Heart right ventricle (tissue), 16 donors: ENCODE measurements around the gene DGKQ. TPM values are rescaled to one million over a fixed set of nuclear protein-coding genes. Genes with fewer than 3 reads are reported as not detected.
A peak's percentile ranks its signal among the peaks of the same experiment; 100 is the strongest.

Experiments used
- ATAC-seq, 8 donors: fragments of 200-7000 bp; cut with Tn5 transposase; one replicate each; pipeline ENCODE4 v1.9.1; 2020; ENCODE audit warnings: mild to moderate bottlenecking in 8 of 8, moderate library complexity in 8 of 8, moderate number of reproducible peaks in 1 of 8
- DNase-seq, 2 donors: peaks; one replicate each; pipeline ENCODE4 v3.0.0-alpha.2; 2020
- H3K27ac ChIP-seq, 10 donors: fragments of 200-600 bp; sonication (generic) in 2 of 10; one replicate each; pipeline versions ENCODE4 v1.5.0 to v1.8.0; 2020 to 2022; ENCODE audit warnings: mild to moderate bottlenecking in 3 of 10
- H3K27me3 ChIP-seq, 7 donors: fragments of 200-600 bp; one replicate each; pipeline ENCODE4 v1.8.0; 2021 to 2022; ENCODE audit warnings: mild to moderate bottlenecking in 2 of 7
- H3K36me3 ChIP-seq, 9 donors: fragments of 200-600 bp; sonication (generic) in 1 of 9; one replicate each; pipeline versions ENCODE4 v1.5.0 to v1.8.0; 2020 to 2022; ENCODE audit warnings: mild to moderate bottlenecking in 2 of 9
- H3K4me1 ChIP-seq, 9 donors: fragments of 200-600 bp; sonication (generic) in 1 of 9; one replicate each; pipeline versions ENCODE4 v1.5.0 to v1.8.0; 2020 to 2022; ENCODE audit warnings: mild to moderate bottlenecking in 4 of 9
- H3K4me3 ChIP-seq, 10 donors: fragments of 200-600 bp; sonication (generic) in 2 of 10; one replicate each; pipeline versions ENCODE4 v1.5.0 to v1.8.0; 2020 to 2022; ENCODE audit warnings: mild to moderate bottlenecking in 7 of 10, moderate library complexity in 2 of 10
- H3K9me3 ChIP-seq, 11 donors: fragments of 200-600 bp in 10 of 11; sonication (generic) in 2 of 11; one replicate each; pipeline versions ENCODE4 v1.5.0 to v1.8.0; 2013 to 2022; ENCODE audit warnings: mild to moderate bottlenecking in 2 of 11, control low read depth in 1 of 11, moderate library complexity in 1 of 11
- WGBS, 2 donors: extraction: QIAGEN DNeasy Blood & Tissue Kit; methylation state at CpG; one replicate each; pipeline ENCODE4 v1.1.7; 2013; ENCODE audit warnings: inconsistent platforms in 1 of 2; 5-methylcytosine and 5-hydroxymethylcytosine counted together
- intact Hi-C, 10 donors: fragments of 100-400 bp; cut with DNase I; formaldehyde crosslinking; loops; one replicate each; pipeline versions ENCODE4 v1.11.1 to v1.14.2; 2022
- polyA plus RNA-seq, 2 donors: library from polyadenylated mRNA; stranded (reverse); fragments of 200-250 nt; gene quantifications; one replicate each; pipeline ENCODE4 v1.2.3, GENCODE V29; 2013
- total RNA-seq, 10 donors: library from RNA; stranded (reverse); fragmentation: NEBNext Ultra II Directional in 3 of 10; extraction: Animal tissue kit (Norgen Biotek cat#: 25700) in 3 of 10; gene quantifications; one replicate each; pipeline versions ENCODE4 v1.2.1 to v1.2.4, GENCODE V29; 2021 to 2023
- TF ChIP-seq, protein P1 (sequence below), 9 donors: fragments of 200-600 bp; sonication (generic) in 2 of 9; IDR thresholded peaks; one replicate each; pipeline versions ENCODE4 v1.5.0 to v1.8.0; 2021 to 2022; ENCODE audit warnings: antibody characterized with exemption in 9 of 9, mild to moderate bottlenecking in 5 of 9, moderate library complexity in 1 of 9
- donor health status: Arrhythmogenic right ventricular cardiomyopathy.
- donor health status: ischemic (EF 13 %, LVEDD 7.1; RV severe dilation, severe dysfunction).
- donor health status: healthy with polysubstance abuse.
- donor health status: DM: no; HTN: yes; CAD: no.
- donor health status: DM: no; HTN: no; CAD: no.
- donor health status: ischemic (EF 25% LVEDD 6.9; RV normal size, moderate dysfunction).
- donor health status: ischemic (EF 25% LVEDD 5.7; RV mildly dilated, moderate dysfunction).
- donor health status: healthy.
- donor health status: DM: yes; HTN: yes; CAD: no.
- donor health status: Ischemic cardiomyopathy.
- donor health status: ischemic (EF 35%, LVEDD 5.7; RV mildly dilated, moderate dysfunction).
- donor health status: nonischemic (EF 11% LVEDD 7.7; RV severe dilation, severe dysfunction).
- donor health status: DM: yes; HTN: yes; CAD: no.
- donor health status: PGD.
- donor health status: ischemic (EF 29% LVEDD 5.4; RV normal size, mild dysfunction).
- donor health status: nonischemic (EF 23%, LVEDD 6.1; RV moderate dilation, normal function).

The DGKQ gene
- total and polyA plus RNA-seq, 12 donors, result 2.8 to 5.2 (median 3.8) TPM

DNA sequence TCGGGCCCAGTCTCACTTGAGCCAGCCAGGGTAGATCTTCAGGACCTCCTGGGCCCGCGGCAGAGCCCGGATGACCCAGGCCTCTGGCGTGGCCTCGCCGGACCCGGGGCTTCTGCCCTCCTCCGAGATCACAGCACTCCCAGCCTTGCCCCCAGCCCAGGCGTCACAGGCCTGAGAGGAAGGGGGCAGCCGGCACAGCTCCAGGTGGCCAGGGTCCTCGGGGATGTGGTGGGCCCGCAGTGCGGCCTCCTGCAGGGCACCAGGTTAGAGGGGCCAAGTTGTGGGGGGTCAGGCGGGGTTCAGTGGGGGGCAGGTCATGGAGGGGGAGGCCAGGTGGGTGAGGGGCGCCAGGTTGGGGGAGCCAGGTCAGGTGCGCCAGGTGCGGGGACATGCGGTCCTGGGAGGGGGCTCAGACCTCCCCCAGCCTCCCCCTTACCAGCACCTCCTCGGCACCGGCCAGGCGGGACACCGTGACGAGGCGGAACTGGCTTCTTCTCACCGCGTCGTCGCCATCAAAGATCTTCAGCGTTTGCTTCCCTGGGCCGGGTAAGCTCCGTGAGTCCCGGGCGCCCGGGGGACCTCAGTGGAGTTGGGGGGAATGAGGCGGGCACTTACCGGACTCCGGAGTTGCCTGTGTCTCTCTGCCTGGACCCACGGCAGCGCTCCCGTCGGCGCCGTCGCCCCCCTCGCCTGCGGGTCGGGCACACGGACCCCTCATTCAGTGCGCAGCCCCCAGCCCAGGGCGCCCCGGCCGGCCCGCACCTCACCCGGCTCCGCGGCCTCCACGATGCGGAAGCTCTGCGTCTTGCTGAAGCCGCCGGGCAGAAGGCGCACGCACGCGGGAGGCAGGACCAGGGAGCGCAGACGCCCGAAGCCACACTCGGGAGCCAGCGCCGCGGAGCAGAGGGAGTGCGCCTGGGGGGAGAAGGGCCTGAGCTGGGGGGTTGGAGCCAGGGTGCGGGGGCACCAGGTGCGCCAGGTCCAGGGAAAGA, 6.0 kb downstream of the DGKQ start:
- Histone ChIP-seq H3K4me3 (peak overlapping the region in 2 of 10 donors; percentile 2 to 14), H3K27me3 (peaks cover 0 to 10% (median 0%) of the 10 kb centered on the region in 7 donors), H3K36me3 (peaks cover 0 to 40% (median 17%) of the 10 kb centered on the region in 9 donors), H3K9me3 (no peaks in the 10 kb centered on the region), H3K27ac (no peak overlapping the region), H3K4me1 (peaks cover 7 to 28% (median 13%) of the 10 kb centered on the region in 9 donors)
- intact Hi-C loops, result no loop called here
- no peak for ATAC-seq
- DNase-seq, result peak in 1 of 2 donors; percentile 11
- WGBS, 2 donors, result 44 to 47% methylated on average over 72 to 76 of the region's 76 CpGs
- TF ChIP-seq, protein P1, sequence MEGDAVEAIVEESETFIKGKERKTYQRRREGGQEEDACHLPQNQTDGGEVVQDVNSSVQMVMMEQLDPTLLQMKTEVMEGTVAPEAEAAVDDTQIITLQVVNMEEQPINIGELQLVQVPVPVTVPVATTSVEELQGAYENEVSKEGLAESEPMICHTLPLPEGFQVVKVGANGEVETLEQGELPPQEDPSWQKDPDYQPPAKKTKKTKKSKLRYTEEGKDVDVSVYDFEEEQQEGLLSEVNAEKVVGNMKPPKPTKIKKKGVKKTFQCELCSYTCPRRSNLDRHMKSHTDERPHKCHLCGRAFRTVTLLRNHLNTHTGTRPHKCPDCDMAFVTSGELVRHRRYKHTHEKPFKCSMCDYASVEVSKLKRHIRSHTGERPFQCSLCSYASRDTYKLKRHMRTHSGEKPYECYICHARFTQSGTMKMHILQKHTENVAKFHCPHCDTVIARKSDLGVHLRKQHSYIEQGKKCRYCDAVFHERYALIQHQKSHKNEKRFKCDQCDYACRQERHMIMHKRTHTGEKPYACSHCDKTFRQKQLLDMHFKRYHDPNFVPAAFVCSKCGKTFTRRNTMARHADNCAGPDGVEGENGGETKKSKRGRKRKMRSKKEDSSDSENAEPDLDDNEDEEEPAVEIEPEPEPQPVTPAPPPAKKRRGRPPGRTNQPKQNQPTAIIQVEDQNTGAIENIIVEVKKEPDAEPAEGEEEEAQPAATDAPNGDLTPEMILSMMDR (IDR thresholded peaks at IDR 0.05), result no peak

DNA sequence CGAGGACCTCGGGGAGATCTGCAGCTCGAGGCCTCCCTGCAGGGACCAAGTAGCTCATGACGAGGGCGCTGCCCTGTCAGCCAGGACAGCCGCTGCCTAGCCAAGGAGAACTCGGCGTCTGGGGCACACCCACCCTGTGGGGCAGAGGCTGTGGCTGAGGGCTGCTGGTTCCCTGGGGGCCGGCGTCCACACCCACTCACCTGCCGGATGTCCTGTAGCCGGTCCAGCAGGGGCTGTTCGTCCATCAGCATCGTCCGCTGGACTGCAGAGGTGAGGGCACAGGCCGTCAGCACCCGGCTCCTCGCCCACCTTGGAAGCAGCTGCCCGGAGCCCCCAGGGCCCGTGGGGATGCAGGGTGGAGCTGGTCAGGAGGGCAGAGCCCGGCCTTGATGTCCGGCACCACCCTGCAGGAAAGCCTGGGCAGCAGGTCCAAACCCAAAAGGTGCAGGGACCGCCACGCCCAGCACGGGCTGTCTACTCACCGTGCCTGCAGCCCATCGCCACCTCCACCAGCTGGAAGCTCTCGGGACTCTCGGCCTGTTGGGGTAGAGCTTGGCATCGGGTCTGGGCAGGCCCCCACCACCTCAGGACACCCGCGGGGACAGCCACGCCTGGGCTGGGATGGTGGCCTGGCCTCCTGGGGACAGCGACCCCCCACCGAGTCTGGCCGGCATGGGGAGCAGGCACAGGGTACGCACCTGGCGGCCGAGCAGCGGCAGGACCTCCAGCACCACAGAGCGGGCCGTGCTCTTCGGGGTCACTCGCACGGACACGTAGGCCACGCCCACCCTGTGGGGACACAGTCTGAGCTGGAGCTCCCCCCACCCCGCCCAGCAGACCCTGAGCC, 6.9 kb downstream of the DGKQ start:
- 90 to 93% methylated on average over 48 of the region's 48 CpGs for WGBS, 2 donors
- Histone ChIP-seq H3K4me3 (no peak overlapping the region), H3K9me3 (no peaks in the 10 kb centered on the region), H3K36me3 (peaks cover 0 to 49% (median 17%) of the 10 kb centered on the region in 9 donors), H3K27ac (no peak overlapping the region), H3K27me3 (peaks cover 0 to 10% (median 0%) of the 10 kb centered on the region in 7 donors), H3K4me1 (peaks cover 0 to 18% (median 4%) of the 10 kb centered on the region in 9 donors)
- TF ChIP-seq, protein P1 (IDR thresholded peaks at IDR 0.05), result no peak
- DNase-seq (peak in 1 of 2 donors; percentile 10), ATAC-seq (no peak)
- intact Hi-C loops, result no loop called here

DNA sequence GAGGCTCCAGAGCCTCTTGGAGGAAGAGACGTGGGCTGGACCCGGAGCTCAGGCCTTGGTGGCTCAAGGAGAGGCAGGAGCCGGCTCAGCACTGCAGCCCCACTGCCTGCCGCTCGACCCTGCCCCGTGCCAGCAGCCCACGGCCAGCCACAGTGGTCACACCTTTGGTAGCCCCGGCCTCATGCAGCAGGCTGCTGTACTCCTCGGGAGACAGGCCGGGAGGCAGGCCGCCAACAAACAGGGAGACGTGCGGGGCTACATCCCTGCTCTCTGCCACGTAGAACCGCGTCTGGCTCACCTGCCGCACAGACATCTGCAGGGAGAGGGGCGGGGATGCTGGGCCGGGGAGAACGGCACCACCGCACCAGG, 7.6 kb downstream of the DGKQ start:
- no peak overlapping the region for H3K27ac ChIP-seq
- intact Hi-C loops, result no loop called here
- peaks cover 0 to 10% (median 0%) of the 10 kb centered on the region in 7 donors for H3K27me3 ChIP-seq
- H3K9me3 ChIP-seq, result no peaks in the 10 kb centered on the region
- peaks cover 0 to 12% (median 0%) of the 10 kb centered on the region in 9 donors for H3K4me1 ChIP-seq
- DNase-seq (no peak), ATAC-seq (no peak)
- WGBS, 2 donors, result 91 to 93% methylated on average over 21 of the region's 21 CpGs
- peaks cover 0 to 54% (median 17%) of the 10 kb centered on the region in 9 donors for H3K36me3 ChIP-seq
- H3K4me3 ChIP-seq, result no peak overlapping the region
- TF ChIP-seq, protein P1 (IDR thresholded peaks at IDR 0.05), result no peak
